SK-N-SH (cell line): ENCODE measurements around the gene CDH2.

ENCODE experiments used
- EZH2phosphoT487 ChIP-seq: fragments of 200-600 bp; sonication (generic); IDR thresholded peaks from 2 replicates; pipeline ENCODE4 v1.6.1; 2017; ENCODE audit warnings: low read depth, mixed run types, mild to moderate bottlenecking, antibody characterized with exemption, moderate library complexity, borderline replicate concordance
- GABPA ChIP-seq: IDR thresholded peaks from 2 replicates; pipeline ENCODE4 v1.4.0; 2012; ENCODE audit warnings: low read depth, mild to moderate bottlenecking
- MEF2A ChIP-seq: IDR thresholded peaks from 2 replicates; pipeline ENCODE4 v1.4.0; 2012; ENCODE audit warnings: low read depth, borderline replicate concordance
- MXI1 ChIP-seq: IDR thresholded peaks from 2 replicates; pipeline ENCODE4 v1.6.1; 2012; ENCODE audit warnings: mild to moderate bottlenecking, low read depth, low read length, improper control_type of control experiment
- POLR2AphosphoS5 ChIP-seq: IDR thresholded peaks from 2 replicates; pipeline ENCODE4 v1.6.1; 2012; ENCODE audit warnings: low read depth, low read length
- RFX5 ChIP-seq: IDR thresholded peaks from 2 replicates; pipeline ENCODE4 v1.6.1; 2012; ENCODE audit warnings: mild to moderate bottlenecking, improper control_type of control experiment, low read length
- SIN3A ChIP-seq: IDR thresholded peaks from 2 replicates; pipeline ENCODE4 v1.6.1; 2012; ENCODE audit warnings: low read depth, mild to moderate bottlenecking, low read length, moderate library complexity, borderline replicate concordance
- TAF1 ChIP-seq: IDR thresholded peaks from 2 replicates; pipeline ENCODE4 v1.6.1; 2012; ENCODE audit warnings: low read depth, mild to moderate bottlenecking, low read length, moderate library complexity, borderline replicate concordance
- YY1 ChIP-seq: IDR thresholded peaks from 2 replicates; pipeline ENCODE4 v1.4.0; 2012; ENCODE audit warnings: low read depth, mild to moderate bottlenecking
- TF ChIP-seq, protein P1 (sequence below): fragments of 200-600 bp; sonication (generic); IDR thresholded peaks from 2 replicates; pipeline ENCODE4 v1.6.1; 2017; ENCODE audit warnings: antibody characterized with exemption, mild to moderate bottlenecking, moderate library complexity
- TF ChIP-seq, protein P2 (sequence below): IDR thresholded peaks from 2 replicates; pipeline ENCODE4 v1.6.1; 2012; ENCODE audit warnings: mild to moderate bottlenecking, low read depth, low read length, moderate library complexity
- TF ChIP-seq, protein P3 (sequence below): IDR thresholded peaks from 2 replicates; pipeline ENCODE4 v1.4.0; 2012; ENCODE audit warnings: low read depth

DNA sequence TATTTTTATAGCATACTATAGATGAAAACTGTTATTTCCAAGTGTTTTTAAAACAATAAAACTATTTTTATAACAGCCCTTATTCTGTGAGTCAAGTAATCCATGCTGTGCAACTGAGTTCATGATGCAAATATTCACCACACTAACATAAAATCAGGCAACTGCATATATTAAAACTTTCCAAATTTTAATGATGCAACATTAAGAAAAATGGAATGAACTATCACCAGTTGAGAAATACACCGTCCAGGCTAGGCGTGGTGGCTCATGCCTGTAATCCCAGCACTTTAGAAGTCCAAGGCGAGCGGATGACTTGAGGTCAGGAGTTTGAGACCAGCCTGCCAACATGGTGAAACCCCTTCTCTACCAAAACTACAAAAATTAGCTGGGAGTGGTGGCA is 114.5 kb downstream of the CDH2 start:
- no peak for TF ChIP-seq TAF1
- no peak for TF ChIP-seq MXI1
- no peak for TF ChIP-seq GABPA
- TF ChIP-seq, protein P1, sequence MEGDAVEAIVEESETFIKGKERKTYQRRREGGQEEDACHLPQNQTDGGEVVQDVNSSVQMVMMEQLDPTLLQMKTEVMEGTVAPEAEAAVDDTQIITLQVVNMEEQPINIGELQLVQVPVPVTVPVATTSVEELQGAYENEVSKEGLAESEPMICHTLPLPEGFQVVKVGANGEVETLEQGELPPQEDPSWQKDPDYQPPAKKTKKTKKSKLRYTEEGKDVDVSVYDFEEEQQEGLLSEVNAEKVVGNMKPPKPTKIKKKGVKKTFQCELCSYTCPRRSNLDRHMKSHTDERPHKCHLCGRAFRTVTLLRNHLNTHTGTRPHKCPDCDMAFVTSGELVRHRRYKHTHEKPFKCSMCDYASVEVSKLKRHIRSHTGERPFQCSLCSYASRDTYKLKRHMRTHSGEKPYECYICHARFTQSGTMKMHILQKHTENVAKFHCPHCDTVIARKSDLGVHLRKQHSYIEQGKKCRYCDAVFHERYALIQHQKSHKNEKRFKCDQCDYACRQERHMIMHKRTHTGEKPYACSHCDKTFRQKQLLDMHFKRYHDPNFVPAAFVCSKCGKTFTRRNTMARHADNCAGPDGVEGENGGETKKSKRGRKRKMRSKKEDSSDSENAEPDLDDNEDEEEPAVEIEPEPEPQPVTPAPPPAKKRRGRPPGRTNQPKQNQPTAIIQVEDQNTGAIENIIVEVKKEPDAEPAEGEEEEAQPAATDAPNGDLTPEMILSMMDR, result no peak
- no peak for TF ChIP-seq RFX5
- no peak for TF ChIP-seq EZH2phosphoT487
- TF ChIP-seq, protein P2, sequence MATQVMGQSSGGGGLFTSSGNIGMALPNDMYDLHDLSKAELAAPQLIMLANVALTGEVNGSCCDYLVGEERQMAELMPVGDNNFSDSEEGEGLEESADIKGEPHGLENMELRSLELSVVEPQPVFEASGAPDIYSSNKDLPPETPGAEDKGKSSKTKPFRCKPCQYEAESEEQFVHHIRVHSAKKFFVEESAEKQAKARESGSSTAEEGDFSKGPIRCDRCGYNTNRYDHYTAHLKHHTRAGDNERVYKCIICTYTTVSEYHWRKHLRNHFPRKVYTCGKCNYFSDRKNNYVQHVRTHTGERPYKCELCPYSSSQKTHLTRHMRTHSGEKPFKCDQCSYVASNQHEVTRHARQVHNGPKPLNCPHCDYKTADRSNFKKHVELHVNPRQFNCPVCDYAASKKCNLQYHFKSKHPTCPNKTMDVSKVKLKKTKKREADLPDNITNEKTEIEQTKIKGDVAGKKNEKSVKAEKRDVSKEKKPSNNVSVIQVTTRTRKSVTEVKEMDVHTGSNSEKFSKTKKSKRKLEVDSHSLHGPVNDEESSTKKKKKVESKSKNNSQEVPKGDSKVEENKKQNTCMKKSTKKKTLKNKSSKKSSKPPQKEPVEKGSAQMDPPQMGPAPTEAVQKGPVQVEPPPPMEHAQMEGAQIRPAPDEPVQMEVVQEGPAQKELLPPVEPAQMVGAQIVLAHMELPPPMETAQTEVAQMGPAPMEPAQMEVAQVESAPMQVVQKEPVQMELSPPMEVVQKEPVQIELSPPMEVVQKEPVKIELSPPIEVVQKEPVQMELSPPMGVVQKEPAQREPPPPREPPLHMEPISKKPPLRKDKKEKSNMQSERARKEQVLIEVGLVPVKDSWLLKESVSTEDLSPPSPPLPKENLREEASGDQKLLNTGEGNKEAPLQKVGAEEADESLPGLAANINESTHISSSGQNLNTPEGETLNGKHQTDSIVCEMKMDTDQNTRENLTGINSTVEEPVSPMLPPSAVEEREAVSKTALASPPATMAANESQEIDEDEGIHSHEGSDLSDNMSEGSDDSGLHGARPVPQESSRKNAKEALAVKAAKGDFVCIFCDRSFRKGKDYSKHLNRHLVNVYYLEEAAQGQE, result no peak
- TF ChIP-seq POLR2AphosphoS5, result no peak
- TF ChIP-seq YY1, result no peak
- no peak for TF ChIP-seq SIN3A
- TF ChIP-seq MEF2A, result no peak
- TF ChIP-seq, protein P3, sequence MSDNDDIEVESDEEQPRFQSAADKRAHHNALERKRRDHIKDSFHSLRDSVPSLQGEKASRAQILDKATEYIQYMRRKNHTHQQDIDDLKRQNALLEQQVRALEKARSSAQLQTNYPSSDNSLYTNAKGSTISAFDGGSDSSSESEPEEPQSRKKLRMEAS, result no peak
